Activated T-helper 2 cell treated with anti-CD3 and anti-CD28 coated beads, Interferon-gamma antibody, Interleukin-2, Interleukin-4, amounts not matched to agents 10 μg/mL and 5 μg/mL and 100 μg/mL, durations not matched to agents 14 hours and 24 hours and 36 hours (primary cell): ENCODE measurements around the gene L1CAM. TPM values are rescaled to one million over a fixed set of nuclear protein-coding genes. Genes with fewer than 3 reads are reported as not detected.

ENCODE experiments used
- DNase-seq: peaks from one replicate; pipeline ENCODE4 v3.0.0; 2021; ENCODE audit warnings: low spot score
- H3K27ac Mint-ChIP-seq: one replicate; pipeline ENCODE4 v1.8.0; 2021; ENCODE audit warnings: mixed read lengths
- H3K27me3 Mint-ChIP-seq: one replicate; pipeline ENCODE4 v1.8.0; 2021; ENCODE audit warnings: low read depth, mixed read lengths
- H3K36me3 Mint-ChIP-seq: one replicate; pipeline ENCODE4 v1.8.0; 2021; ENCODE audit warnings: low read depth, mixed read lengths
- H3K4me1 Mint-ChIP-seq: one replicate; pipeline ENCODE4 v1.8.0; 2021; ENCODE audit warnings: low read depth, mixed read lengths
- H3K4me3 Mint-ChIP-seq: one replicate; pipeline ENCODE4 v1.8.0; 2021; ENCODE audit warnings: low read depth, mild to moderate bottlenecking, moderate library complexity, mixed read lengths
- H3K9me3 Mint-ChIP-seq: one replicate; pipeline ENCODE4 v1.8.0; 2021; ENCODE audit warnings: mixed read lengths
- intact Hi-C: fragments of 100-400 bp; cut with micrococcal nuclease; formaldehyde crosslinking; loops from one replicate; pipeline ENCODE4 v1.15.1; 2023
- total RNA-seq: library from RNA; stranded (reverse); gene quantifications from 2 replicates; pipeline ENCODE4 v1.2.3, GENCODE V29; 2022

Gene L1CAM
- total RNA-seq, 1 donor from 2014 or later = 0.98 TPM

DNA sequence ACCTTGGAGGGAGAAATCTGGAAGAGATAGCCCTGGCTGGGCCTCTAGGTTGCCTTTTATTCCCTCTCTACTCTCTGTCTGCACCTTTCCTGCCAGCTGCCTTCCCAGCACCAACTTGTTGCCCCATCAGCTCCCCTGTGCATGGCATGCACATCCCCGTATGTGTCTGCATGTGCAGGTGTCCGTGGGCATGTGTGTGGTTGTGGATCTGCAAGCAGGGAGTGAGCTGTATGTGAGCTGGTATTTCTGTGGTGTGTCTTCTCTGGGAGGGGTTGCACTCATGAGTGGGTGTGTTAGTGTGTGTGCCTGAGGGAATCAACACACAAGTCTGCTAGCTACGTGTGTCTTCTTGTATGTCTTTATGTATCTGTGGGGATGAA is 9.9 kb downstream of the L1CAM start:
- Mint-ChIP-seq H3K4me1 (peaks cover 14% of the 10 kb centered on the region), H3K9me3 (no peaks in the 10 kb centered on the region), H3K36me3 (no peaks in the 10 kb centered on the region), H3K4me3 (no peak overlapping the region), H3K27me3 (peaks cover 11% of the 10 kb centered on the region), H3K27ac (no peak overlapping the region)
- intact Hi-C loops = no loop called here
- DNase-seq = no peak

DNA sequence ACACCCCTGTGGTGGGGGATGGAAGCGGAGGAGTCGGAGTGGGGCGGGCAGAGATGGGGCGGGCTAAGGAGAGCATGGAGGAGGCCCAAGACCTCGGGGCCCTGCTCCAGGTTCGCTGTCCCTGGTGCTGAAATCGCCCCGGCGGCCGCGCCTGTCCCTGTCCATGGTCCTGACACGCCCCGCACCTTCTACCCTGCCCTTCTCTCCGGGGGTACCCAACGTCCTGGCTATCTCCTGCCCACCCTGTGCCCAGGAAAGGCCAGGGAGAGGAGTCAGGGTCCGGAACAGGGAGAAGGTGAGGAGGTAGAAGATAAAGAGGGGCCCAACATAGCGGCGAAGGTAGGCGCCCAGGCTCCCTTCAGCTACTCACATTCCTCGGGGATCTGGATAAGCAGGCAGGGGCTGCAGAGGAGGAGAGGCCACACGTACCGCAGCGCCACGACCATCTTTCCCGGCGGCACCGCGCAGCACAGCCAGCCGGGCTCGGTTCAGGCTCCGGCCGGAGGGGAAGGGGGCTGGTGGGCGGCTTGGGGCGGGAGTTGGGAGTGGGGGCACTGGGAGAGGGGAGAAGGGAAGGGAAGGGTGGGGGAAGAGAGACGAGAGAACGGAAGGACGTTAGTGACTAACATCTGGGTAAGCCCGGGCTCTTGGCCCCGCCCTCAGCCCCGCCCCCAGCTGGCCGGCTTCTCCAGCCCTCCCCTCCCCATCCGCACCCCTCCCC is 10.4 kb downstream of the L1CAM start:
- H3K9me3 Mint-ChIP-seq = no peaks in the 10 kb centered on the region
- peaks cover 14% of the 10 kb centered on the region for H3K4me1 Mint-ChIP-seq
- no peaks in the 10 kb centered on the region for H3K36me3 Mint-ChIP-seq
- H3K27me3 Mint-ChIP-seq = peaks cover 11% of the 10 kb centered on the region
- intact Hi-C loops = no loop called here
- DNase-seq = peak; percentile 58
- no peak overlapping the region for H3K4me3 Mint-ChIP-seq
- no peak overlapping the region for H3K27ac Mint-ChIP-seq

DNA sequence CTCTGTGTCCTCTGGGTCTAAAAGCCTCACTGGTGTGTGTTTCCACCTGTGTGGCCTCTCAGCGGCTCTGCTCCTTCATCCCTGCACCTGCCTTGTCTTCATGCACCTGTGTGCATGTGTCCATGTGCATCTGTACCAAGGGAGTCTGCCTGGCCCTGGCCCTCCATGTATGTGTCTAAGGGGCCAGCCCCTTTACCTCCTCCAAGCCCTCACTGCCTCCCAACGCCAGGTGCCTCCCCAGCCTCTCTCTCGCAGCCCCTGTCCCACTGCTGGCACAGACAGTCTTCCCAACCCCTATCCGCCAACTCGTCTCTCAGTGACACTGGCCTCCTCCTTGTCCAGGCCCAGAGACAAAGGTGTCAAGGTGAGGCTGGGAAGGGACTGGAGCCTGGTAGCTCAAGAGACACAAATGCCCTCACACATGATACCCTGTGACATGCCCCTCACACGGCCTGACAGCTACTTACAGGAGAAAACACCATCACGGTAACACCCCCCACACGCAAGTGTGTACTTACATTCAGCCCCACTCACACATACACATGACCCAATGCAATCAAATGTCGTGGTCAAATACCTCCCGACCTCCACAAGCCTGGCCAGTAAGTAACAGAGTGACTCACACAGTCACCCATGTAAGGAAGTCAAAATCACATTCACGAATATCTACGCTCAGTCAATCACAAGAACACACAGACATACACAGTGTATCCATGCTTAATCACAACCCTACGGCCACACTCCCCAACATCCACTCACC is 11.4 kb downstream of the L1CAM start:
- H3K27ac Mint-ChIP-seq = no peak overlapping the region
- intact Hi-C loops = no loop called here

GRCh38 chrX:153874085-153874365 is 11.9 kb downstream of the L1CAM start:
- DNase-seq = no peak
- intact Hi-C loops = no loop called here
- no peak overlapping the region for H3K27ac Mint-ChIP-seq
- H3K9me3 Mint-ChIP-seq = no peaks in the 10 kb centered on the region
- H3K4me3 Mint-ChIP-seq = no peak overlapping the region
- peaks cover 9% of the 10 kb centered on the region for H3K27me3 Mint-ChIP-seq
- no peaks in the 10 kb centered on the region for H3K36me3 Mint-ChIP-seq
- peaks cover 11% of the 10 kb centered on the region for H3K4me1 Mint-ChIP-seq

More for the DNA sequence above, 11.4 kb downstream of the L1CAM start:
- Mint-ChIP-seq H3K4me1 (peaks cover 14% of the 10 kb centered on the region), H3K4me3 (no peak overlapping the region), H3K9me3 (no peaks in the 10 kb centered on the region), H3K36me3 (no peaks in the 10 kb centered on the region), H3K27me3 (peaks cover 11% of the 10 kb centered on the region)
- no peak for DNase-seq

DNA sequence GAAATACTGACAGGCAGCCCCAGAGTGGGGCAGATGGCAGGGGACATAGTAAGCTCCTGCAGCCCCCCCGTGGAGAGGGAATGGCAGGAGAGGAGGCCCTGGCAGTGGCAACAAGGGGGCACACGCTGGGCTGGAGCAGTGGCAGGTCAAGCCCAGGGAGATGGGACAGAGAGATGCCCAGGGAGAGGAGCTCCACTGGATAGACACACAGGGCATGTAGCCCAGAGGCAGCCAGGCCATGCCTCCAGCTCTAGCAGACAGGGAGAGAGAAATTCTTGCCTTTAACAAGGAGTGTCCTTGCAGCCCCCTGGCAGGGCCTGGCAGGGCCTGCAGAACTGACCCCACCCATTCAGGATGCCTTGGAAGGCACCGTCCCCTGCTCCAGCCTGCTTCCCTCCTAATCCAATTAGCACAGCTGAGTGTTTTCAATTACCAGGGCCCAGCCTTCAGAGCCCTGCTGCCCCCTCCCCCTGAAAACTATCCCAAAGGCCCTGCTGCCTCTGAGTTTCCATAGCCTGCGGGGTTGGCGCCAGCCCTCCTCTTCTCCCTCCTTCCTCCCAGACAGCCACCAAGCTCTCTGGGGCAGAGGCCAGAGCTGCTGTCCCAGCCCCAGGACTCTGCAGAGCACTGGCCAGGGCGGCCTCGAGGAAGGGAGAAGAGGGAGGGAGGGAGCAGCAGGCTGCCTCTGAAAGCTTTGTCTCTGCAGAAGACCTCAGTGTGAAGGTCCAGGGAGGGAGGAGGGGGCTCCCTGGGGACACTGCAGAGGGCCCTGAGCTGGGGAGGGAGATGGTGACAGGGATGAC is 12.5 kb downstream of the L1CAM start:
- Mint-ChIP-seq H3K27me3 (peaks cover 8% of the 10 kb centered on the region), H3K4me3 (no peak overlapping the region), H3K36me3 (no peaks in the 10 kb centered on the region), H3K27ac (no peak overlapping the region), H3K9me3 (no peaks in the 10 kb centered on the region), H3K4me1 (peaks cover 7% of the 10 kb centered on the region)
- intact Hi-C loops = no loop called here
- no peak for DNase-seq

DNA sequence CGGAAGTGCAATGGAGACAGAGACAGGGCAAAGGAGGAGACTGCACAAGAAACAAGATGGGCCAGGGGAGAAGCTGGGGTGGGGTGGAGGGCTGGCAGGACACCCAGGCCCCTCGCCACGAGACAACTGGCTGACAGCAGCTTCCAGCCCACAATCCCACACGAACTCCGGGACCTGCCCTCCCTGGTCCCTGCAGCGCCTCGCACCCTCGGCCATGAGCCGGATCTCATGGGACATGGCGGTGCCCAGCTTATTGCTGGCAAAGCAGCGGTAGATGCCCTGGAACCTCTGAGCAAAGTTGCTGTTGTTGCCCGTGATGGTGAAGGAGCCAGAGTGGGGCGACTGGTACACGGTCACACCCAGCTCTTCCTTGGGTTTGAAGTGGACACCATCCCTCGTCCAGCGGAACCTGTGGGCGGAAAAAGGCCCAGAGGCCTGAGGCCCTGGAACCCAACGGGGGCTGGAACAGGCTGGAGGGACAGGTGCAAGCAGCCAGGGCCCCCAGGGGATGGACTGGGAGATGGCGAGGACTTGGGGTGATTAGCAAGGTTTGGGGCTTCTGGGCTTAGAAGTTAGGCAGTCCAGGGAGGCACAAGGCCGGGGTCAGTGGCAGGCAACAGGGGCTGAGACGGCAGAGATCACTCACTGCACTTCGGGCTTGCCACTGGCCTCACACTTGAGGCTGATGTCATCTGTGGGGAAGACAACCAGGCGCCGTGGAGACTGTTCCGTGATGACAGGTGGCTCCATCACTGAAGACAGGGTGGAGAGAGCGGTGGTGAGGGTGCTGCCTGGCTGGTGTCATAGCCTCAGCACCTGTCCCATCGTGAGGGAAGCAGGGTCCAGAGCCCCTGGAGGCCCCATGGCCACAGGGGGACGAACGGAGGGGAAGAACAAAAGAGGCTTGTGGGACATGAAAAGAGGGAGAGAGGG is 13.8 kb downstream of the L1CAM start:
- intact Hi-C loops = no loop called here
- Mint-ChIP-seq H3K27ac (no peak overlapping the region), H3K9me3 (no peaks in the 10 kb centered on the region), H3K27me3 (peaks cover 8% of the 10 kb centered on the region), H3K4me3 (no peak overlapping the region), H3K36me3 (no peaks in the 10 kb centered on the region), H3K4me1 (no peaks in the 10 kb centered on the region)
- DNase-seq = no peak

DNA sequence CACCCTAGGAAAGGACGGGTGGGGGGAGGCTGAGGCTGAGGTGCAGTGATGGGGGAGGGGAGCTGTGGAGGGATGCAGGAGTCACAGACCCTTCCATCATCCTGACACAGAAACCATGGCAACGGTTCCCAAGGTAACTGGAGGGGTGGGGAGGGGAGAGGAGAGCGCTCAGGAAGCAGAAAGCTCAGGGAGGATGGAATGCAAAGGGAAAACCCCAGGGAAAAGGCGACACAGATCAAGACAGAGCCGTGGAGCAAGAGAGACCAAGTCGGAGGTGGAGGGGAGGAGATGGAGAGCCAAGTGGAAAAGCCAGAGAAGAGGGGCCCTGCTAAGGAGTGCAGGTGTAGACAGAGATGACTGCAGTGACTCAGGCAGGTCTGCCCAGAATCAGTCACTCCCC is 14.5 kb downstream of the L1CAM start:
- Mint-ChIP-seq H3K4me3 (no peak overlapping the region), H3K36me3 (no peaks in the 10 kb centered on the region), H3K4me1 (no peaks in the 10 kb centered on the region), H3K27ac (no peak overlapping the region), H3K9me3 (no peaks in the 10 kb centered on the region), H3K27me3 (peaks cover 8% of the 10 kb centered on the region)
- DNase-seq = no peak
- intact Hi-C loops = no loop called here

DNA sequence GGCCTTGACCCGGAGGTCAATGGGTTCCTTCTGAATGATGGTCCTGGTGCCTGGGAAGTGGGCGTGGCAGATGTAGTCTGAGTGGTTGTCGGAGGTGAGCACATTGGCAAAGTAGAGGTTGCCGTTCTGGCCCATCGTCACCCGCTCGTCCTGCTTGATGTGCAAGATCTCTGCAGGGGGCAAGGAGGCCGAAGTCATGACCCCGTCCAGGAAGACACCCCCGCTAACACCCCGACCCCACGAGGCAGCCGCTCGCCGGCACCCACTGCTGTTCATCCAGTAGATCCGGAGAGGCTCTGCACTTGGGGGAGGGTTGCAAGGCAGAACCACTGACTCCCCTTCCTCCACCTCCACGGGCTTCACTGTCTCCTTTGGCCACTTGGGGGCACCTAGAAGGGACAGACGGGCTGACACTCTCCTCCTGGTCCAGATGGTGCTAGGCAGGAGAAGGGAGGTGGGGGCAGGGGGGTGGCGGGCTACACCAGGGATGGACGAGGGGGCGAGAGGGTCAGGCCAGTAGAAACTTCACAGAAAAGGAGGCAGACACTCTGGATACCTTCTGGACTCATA is 15.1 kb downstream of the L1CAM start:
- Mint-ChIP-seq H3K36me3 (no peaks in the 10 kb centered on the region), H3K9me3 (no peaks in the 10 kb centered on the region), H3K4me1 (no peaks in the 10 kb centered on the region), H3K27me3 (peaks cover 3% of the 10 kb centered on the region), H3K4me3 (no peak overlapping the region), H3K27ac (no peak overlapping the region)
- intact Hi-C loops = no loop called here
- DNase-seq = no peak

GRCh38 chrX:153870288-153870690 is 15.7 kb downstream of the L1CAM start:
- no peak for DNase-seq
- H3K27ac Mint-ChIP-seq = no peak overlapping the region
- intact Hi-C loops = no loop called here
- no peaks in the 10 kb centered on the region for H3K36me3 Mint-ChIP-seq
- H3K27me3 Mint-ChIP-seq = peaks cover 3% of the 10 kb centered on the region
- no peak overlapping the region for H3K4me3 Mint-ChIP-seq
- no peaks in the 10 kb centered on the region for H3K9me3 Mint-ChIP-seq
- no peaks in the 10 kb centered on the region for H3K4me1 Mint-ChIP-seq

DNA sequence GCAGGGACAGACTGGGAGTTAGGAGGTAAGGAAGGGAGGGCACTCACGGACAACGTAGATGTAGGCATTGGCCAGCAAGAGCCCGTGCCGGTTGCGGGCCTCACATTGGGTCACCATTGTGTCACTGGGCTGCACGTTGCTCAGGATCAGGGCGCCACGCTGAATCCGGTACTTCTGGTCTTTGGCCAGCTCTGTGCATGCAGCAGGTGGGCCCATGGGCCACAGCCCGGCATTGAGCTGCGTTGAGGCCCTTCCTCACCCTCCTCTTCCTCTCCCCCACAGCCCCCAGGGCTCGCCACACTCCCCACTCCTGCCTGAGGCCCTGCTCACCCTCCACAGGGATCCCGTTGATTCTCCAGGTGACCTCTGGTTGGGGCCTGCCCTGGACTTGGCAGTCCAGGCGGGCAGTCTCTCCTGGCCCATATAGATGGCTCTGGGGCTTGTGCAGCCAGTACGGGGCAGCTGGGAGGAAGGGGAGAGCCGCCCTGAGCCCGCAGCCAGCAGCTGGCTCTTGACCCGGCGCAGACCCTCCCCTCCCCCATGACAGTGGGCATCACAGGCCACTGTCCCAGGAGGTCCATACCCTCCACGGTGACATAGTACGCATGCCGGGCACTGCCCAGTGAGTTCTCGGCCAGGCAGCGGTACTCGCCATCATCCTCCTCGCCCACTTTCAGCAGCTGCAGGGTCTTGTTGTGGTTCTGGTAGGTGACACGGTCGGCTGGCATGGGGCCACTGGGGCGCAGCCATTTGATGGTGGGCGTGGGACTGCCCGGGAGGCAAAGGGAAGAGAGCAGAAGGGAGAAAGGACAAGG is 16.3 kb downstream of the L1CAM start:
- no peak for DNase-seq
- H3K27me3 Mint-ChIP-seq = peaks cover under 1% of the 10 kb centered on the region
- no peaks in the 10 kb centered on the region for H3K36me3 Mint-ChIP-seq
- H3K4me3 Mint-ChIP-seq = no peak overlapping the region
- no peaks in the 10 kb centered on the region for H3K9me3 Mint-ChIP-seq
- no peak overlapping the region for H3K27ac Mint-ChIP-seq
- intact Hi-C loops = no loop called here
- no peaks in the 10 kb centered on the region for H3K4me1 Mint-ChIP-seq

- H3K36me3 Mint-ChIP-seq = no peaks in the 10 kb centered on the region
These were observed 17.1 kb downstream of the L1CAM start for GRCh38 chrX:153868576-153869472.

More at GRCh38 chrX:153868576-153869472, 17.1 kb downstream of the L1CAM start:
- no peaks in the 10 kb centered on the region for H3K4me1 Mint-ChIP-seq
- no peaks in the 10 kb centered on the region for H3K9me3 Mint-ChIP-seq
- DNase-seq = no peak
- H3K27ac Mint-ChIP-seq = no peak overlapping the region
- no peaks in the 10 kb centered on the region for H3K27me3 Mint-ChIP-seq
- H3K4me3 Mint-ChIP-seq = no peak overlapping the region
- intact Hi-C loops = no loop called here
